NCI-H1436 (cell line): ENCODE measurements around the gene FGF5.
A peak's percentile ranks its signal among the peaks of the same experiment; 100 is the strongest.
"Not testable (repeated sequence)": the region's sequence is repeated elsewhere in the genome, so short reads cannot be mapped to it uniquely, and the experiment has no call there.

Experiments used
- DNase-seq: peaks from one replicate; lab custom pipeline; 2025; lab: John Stamatoyannopoulos, UW

FGF5 gene

GRCh38 chr4:80295826-80296225 lies 29.4 kb downstream of the FGF5 start:
- DNase-seq, result no peak

DNA sequence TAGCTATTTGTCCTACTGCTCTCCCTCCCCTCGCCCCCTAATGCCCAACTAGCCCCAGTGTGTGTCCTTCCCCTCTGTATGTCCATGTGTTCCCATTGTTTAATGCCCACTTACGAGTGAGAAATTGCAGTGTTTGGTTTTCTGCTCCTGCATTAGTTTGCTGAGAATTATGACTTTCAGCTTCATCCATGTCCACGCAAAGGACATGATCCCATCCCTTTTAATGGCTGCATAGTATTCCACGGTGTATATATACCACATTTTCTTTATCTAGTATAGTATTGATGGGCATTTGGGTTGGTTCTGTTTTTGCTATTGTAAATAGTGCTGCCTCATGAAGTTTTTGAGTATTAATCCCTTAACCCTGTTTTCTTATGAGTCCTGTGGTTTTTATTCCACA lies 35.4 kb downstream of the FGF5 start:
- no peak for DNase-seq

GRCh38 chr4:80302616-80303223 lies 36.3 kb downstream of the FGF5 start:
- no peak for DNase-seq

- DNase-seq, result no peak
These were observed 39.0 kb downstream of the FGF5 start for GRCh38 chr4:80305466-80305865.

GRCh38 chr4:80306260-80306659 lies 39.8 kb downstream of the FGF5 start:
- no peak for DNase-seq

DNA sequence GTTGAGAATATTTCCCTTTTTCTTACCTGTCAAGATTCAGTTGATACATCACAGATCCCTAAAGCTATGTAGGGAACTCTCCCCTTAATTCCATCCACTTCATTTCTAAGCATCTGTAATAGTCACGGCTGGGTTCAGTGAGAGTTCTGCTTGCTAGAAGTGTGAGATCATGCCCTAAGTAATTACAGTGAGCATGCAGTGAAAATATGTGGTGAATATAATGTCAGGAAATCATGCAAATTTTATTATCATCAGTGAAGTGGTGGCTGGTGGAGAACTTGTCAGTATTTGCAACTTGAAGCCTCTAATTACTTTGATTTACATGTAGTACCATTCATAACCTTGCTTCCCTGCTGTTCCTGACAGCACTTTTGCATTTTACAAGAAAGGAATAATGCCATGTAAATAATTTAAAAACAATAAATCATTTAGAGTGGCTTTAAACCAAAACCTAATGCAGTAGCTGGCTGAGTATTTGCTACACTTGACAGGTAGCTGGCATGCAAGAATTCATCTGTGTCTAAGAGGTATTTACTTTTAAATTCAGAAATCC lies 40.8 kb downstream of the FGF5 start:
- DNase-seq, result peak; percentile 85

- DNase-seq, result no peak
These were observed 41.5 kb downstream of the FGF5 start for GRCh38 chr4:80307774-80308465.

DNA sequence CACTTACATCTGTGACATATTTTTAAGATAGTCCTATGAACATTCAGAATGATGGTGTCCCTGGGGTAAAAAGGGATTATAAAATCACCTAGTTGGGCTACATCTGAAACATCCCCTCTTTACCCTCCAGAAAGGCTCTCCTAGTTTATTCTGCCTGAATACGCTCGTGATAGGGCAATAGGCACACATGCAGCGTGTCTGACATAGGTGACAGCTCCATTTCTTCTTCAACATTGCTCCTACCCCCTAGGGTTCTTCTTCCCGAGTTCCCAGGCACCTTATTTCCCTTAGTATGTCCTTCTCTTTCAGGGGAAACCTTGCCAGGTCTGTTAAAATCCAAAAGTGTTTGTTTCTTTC lies 42.0 kb downstream of the FGF5 start:
- DNase-seq, result no peak

DNA sequence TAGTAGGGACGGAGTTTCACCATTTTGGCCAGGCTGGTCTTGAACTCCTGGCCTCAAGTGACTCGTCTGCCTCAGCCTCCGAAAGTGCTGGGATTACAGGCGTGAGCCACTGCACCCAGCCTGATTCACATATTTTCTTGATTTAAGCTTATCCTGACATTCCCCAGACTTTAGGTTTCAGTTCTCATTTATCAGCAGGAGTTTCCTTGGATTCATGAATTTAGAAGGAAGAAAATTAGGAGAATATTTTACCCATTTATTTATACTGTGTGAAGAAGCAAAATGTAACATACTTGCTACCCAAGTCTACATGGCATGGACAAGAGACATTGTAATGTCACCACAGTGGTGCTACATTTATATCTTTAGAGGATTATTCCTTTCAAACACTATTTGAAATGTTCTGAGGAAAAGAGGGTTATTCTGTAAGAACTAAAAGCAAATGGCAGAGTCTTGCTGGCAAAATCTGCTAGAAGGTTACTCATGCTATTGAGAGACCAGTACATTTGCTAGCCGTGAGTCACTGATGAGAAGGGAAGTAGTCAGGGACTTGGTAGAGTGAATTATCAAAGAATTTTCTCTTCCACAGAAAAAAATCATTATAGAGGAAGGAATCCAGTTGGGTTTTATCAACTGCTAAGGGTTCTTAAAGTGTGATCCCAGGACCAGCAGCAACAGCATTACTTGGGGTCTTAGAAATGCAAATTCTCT lies 43.0 kb downstream of the FGF5 start:
- DNase-seq, result no peak

DNA sequence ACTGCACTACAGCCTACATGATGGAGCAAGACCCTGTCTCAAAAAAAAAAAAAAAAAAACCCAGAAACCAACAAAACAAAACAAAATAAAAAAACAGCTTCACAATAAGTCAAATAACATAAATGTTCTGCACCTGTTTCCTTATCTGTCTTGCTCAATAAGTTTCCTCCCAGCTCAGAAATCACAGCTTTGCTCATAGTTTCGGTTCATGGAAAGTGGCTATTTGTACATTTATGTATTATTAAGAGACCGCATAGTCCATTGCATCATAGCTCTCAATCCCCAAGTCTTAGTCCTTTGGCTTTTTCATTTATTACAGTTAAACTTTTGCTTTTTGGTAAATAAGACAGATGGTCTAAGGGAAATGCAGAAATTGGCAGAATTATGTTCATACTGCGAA lies 44.7 kb downstream of the FGF5 start:
- DNase-seq, result no peak

DNA sequence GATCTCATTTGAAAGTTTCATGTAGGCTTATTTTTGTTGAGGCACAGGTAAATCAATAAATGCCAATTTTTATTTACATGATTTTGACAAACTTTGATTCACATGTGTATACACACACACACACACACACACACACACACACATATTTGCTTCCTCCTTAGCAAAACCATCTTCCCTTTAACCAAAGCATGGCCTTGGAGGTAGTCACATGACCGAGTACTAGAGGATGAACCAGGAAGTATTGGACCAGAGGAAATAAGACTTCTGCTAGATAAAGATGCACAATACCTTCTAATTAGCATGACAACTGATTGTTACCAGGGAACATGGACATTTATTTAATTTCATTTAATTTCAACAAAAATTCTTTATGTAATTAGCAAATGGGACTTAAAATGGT lies 45.7 kb downstream of the FGF5 start:
- DNase-seq, result no peak

DNA sequence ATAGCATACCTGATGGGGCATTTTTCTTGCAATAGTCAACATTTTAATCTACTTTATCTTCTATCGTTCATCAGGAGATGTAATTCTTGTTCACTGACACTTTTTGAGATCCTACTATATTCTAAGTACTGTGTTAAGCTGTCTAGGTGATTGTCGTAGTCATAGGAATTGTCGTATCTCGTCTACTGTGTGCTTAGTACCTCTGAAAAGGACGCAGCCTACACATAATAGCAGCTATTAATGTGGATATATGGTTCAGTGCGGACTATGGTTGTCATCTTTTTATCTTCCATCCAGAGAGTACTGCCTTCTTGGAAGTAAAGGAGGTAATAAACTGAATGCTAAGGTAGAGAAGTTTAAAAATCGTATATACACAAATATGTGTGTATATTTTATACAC lies 47.2 kb downstream of the FGF5 start:
- no peak for DNase-seq

- not testable (repeated sequence) for DNase-seq
These were observed 49.4 kb downstream of the FGF5 start for GRCh38 chr4:80315848-80316247.

DNA sequence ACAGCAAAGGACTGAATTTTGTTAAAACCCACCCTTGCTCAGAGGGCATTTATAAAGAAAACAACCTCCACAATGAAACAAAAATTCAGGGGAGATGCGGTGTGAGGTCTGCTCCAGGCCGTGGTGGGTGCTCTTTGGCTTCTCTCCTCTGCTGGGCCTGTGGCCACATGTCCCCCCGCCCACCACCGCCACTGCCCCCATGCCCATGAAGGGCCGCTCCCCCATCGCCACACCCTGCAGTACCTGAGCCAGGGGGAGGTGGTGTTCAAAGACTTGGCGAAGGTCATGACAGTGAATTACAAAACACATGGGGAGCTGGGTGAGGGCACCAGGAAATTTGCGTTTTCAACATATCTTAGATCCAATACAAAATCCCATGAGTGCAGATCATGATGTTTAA lies 54.9 kb downstream of the FGF5 start:
- no peak for DNase-seq

- no peak for DNase-seq
These were observed 55.3 kb downstream of the FGF5 start for GRCh38 chr4:80321776-80322175.

- no peak for DNase-seq
These were observed 56.3 kb downstream of the FGF5 start for GRCh38 chr4:80322716-80323115.

DNA sequence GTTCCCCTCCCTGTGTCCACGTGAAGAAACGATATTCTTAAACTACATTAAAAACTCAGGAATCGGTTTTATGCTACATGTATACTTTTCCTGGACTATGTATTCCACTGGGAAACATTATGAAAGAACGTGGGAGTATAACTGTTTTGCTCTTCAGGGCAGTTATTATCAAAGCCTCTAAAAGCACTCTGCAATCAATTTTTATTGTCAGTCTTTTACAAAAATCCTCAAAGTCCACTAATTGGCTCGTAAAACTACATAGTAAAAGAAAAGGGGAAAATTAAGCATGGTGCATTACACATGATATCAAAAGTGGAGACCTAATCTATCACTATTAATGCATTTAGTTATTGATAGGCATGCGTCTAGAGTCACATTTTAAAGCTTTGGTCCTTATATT lies 57.7 kb downstream of the FGF5 start:
- DNase-seq, result no peak

GRCh38 chr4:80331693-80332092 lies 65.2 kb downstream of the FGF5 start:
- DNase-seq, result no peak

GRCh38 chr4:80333121-80333520 lies 66.7 kb downstream of the FGF5 start:
- no peak for DNase-seq

DNA sequence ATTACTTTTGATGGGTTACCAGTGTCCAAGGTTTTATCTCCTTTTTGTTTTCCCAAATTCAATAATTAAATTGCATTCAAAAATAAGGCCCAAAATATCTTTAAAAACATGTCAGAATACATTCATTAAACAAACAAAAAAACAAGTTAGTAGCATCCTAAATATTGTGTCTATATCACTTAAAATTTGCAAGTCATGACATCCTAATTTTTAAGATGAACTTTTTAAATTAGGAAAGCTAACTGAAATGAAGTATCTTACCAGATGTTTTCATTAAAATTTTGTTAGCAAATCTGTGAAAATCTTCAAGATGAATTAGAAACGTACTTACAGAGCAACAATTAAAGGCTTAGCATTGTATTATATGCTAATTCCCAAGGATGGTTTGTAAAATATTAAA lies 68.1 kb downstream of the FGF5 start:
- no peak for DNase-seq

DNA sequence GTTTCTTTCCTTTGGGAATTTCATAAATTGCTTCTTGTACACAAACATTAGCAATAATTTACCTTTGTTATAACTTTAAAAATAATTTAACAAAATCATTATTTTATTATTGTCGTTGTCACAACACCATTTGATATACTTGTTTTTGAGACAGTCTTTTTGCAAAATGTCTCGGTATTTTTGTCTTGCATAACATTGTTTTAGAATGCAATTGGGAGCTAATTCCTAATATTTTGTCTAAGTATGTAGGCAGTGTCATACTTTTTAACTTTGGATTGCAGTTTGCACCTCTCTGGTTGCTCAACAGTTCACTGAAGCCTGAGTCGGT lies 68.7 kb downstream of the FGF5 start:
- DNase-seq, result no peak

GRCh38 chr4:80335554-80336358 lies 69.3 kb downstream of the FGF5 start, which contains the start of gene CFAP299:
Gene CFAP299, plus strand, starts transcription at chr4:80335730.
- peak; percentile 81 for DNase-seq
